Loucy (cell line): ENCODE data around the gene PTK6.

Source experiments
- CTCF ChIP-seq: fragments of 200-600 bp; sonication (generic); conservative IDR thresholded peaks from 2 replicates; pipeline ENCODE4 v1.5.1; 2014; ENCODE audit warnings: mild to moderate bottlenecking, antibody characterized with exemption, low read length
- EZH2phosphoT487 ChIP-seq: fragments of 200-600 bp; IDR thresholded peaks from 2 replicates; pipeline ENCODE4 v1.6.1; 2018; ENCODE audit warnings: antibody characterized with exemption, mild to moderate bottlenecking, moderate library complexity, borderline replicate concordance

- no peak for TF ChIP-seq CTCF
- TF ChIP-seq EZH2phosphoT487: no peak
Observed at GRCh38 chr20:63563225-63563935, 26.2 kb upstream of the PTK6 start.
